Prostate gland (tissue), 2 donors: ENCODE data around the gene OR10H1.
"Not testable (repeated sequence)": the region's sequence is repeated elsewhere in the genome, so short reads cannot be mapped to it uniquely, and the experiment has no call there.

Experiments used
- CTCF ChIP-seq, 4 experiments: fragments of 200-600 bp in 2 of 4; fragments of 450-650 bp in 2 of 4; sonication (generic) in 2 of 4; IDR thresholded peaks; 1 replicate in 3 of 4; 2 replicates in 1 of 4; pipeline ENCODE4 v1.5.1; 2016 to 2019; ENCODE audit warnings: antibody characterized with exemption in 4 of 4, mild to moderate bottlenecking in 2 of 4, moderate library complexity in 2 of 4
- POLR2A ChIP-seq: fragments of 450-650 bp; IDR thresholded peaks from one replicate; pipeline ENCODE4 v1.6.1; 2016; ENCODE audit warnings: antibody characterized with exemption, mild to moderate bottlenecking
- POLR2AphosphoS5 ChIP-seq: sonication (generic); formaldehyde crosslinking; IDR thresholded peaks from one replicate; pipeline ENCODE4 v1.6.1; 2017; ENCODE audit warnings: antibody characterized with exemption

DNA sequence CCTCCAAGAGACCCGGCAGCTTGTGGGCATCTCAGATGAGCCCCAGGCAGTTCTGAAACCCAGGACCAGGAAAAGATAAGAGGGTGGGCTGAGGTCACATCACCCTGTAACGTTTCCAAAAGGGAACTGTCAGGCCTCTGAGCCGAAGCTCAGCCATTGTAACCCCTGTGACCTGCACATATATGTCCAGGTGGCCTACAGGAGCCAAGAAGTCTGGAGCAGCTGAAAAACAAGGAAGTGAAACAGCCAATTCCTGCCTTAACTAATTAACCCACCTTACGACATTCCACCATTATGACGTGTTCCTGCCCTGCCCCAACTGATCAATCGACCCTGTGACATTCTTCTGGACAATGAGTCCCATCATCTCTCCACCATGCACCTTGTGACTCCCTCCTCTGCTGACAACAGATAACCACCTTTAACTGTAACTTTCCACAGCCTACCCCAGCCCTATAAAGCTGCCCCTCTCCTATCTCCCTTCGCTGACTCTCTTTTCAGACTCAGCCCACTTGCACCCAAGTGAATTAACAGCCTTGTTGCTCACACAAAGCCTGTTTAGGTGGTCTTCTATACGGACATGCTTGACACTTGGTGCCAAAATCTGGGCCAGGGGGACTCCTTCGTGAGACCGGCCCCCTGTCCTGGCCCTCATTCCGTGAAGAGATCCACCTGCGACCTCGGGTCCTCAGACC, 13.3 kb upstream of the OR10H1 start:
- not testable (repeated sequence) for TF ChIP-seq CTCF (IDR thresholded peaks at IDR 0.05); POLR2AphosphoS5; POLR2A
